ENCODE results near the gene KRT32.
"Not testable (repeated sequence)": the region's sequence is repeated elsewhere in the genome, so short reads cannot be mapped to it uniquely, and the experiment has no call there.

KRT32 gene

GRCh38 chr17:41463746-41464145 lies 3.4 kb downstream of the KRT32 start:
- no peak for DNase-seq

DNA sequence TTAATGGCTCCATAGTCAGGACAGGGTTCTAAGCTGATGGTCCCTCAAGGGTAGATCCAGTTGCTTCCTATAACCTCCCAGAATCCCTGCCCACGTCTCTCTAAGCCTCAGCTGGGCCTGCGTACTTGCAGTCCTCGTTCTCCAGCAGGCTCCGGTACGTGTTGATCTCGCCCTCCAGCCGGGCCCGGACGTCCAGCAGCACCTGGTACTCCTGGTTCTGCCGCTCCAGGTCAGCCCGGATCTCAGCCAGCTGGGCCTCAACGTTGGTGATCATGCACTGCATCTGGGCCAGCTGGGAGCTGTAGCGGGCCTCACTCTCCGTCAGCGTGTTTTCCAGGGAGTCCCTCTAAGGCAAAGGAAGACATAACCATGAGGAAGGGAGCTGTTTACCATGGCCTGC lies 4.5 kb downstream of the KRT32 start:
- DNase-seq, result no peak

GRCh38 chr17:41457676-41458075 lies 9.5 kb downstream of the KRT32 start:
- DNase-seq, result no peak

DNA sequence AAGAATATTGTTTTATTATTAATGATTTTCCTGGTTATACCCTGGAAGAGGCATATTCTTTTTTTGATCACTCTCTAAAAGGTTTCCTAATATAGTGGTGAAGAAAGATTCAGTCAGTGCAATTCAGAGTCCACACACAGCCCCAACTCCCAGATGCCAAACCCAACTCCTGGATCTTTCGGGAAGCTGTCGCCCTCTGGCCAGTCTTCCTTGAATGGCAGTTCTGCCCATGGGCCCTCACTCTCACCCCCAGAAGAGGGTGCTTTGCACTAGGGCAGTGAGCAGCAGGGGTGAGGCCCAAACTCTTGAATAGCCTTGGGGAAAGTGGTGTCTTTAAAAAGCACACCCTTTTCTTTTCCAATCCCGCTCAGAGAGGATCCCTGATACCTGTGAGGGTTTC lies 11.0 kb downstream of the KRT32 start:
- no peak for DNase-seq

DNA sequence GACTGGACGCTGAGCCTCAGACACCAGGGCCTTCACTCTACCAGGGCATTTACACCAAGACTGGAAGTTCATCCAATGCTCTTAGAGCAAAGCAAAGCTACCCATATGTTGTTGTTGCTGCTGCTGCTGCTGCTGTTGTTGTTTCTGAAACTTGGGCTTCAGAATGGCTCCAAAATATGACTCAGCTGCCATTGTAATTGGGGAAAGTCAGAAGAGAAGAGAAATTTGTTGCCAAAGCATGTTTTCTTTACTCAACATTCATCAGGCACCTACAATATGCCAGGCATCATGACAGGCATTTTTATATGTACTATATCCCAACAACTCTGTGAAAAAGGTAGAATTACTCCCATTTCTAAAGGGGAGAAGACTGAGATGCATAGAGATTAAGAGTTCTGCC lies 11.9 kb downstream of the KRT32 start:
- no peak for DNase-seq

GRCh38 chr17:41453066-41453465 lies 14.1 kb downstream of the KRT32 start:
- no peak for DNase-seq

DNA sequence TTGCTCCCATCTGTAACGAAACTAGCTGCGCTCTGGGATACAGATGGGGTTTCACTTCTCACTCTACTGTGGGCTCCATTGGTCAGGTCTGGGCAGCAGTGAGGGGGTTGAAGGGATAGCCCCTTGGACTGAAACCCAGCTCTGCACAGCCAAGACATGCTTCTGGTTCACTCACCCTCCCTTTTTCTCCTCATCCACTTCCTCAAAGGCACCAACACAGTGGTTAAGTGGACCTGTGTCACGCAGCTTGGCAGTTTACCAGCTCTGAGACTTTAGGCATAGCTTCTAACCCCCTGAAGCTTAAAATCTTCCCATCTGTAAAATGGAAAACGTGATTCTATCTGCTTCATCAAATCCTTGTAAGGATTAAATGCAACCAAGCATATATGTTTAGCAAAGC lies 14.9 kb downstream of the KRT32 start:
- no peak for DNase-seq

DNA sequence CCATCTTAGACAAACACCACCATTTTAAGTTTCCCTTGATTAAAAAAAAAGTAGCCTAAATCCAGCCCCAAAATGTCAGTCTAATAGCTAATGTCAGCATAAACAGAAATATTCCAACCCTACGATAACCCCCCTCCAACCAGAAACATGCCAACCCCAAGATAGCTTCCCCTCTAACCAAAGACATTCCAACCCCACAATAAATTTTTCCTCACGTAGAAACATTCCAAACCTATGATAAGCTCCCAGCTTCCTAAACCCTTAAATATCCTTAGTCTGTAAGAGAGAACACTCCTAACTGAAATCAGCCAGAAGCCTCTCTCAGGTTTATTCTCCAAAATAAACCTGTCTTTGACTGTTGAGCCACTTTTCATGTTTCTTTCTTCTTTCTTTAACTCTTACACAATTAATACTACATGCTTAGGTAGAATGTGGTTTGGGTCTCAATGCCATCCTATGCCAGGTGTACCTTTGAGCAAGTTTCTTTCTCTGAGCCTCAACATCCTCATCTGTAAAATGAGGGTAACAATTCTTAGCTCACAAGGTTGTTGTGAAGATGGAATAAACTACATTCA lies 15.9 kb downstream of the KRT32 start:
- DNase-seq, result peak; percentile 89

- DNase-seq, result no peak
Observed at GRCh38 chr17:41449008-41449407, 18.2 kb downstream of the KRT32 start.

- no peak for DNase-seq
Observed at GRCh38 chr17:41448506-41448905, 18.7 kb downstream of the KRT32 start.

- DNase-seq, result peak; percentile 91
Observed at GRCh38 chr17:41446806-41447205, 20.4 kb downstream of the KRT32 start.

DNA sequence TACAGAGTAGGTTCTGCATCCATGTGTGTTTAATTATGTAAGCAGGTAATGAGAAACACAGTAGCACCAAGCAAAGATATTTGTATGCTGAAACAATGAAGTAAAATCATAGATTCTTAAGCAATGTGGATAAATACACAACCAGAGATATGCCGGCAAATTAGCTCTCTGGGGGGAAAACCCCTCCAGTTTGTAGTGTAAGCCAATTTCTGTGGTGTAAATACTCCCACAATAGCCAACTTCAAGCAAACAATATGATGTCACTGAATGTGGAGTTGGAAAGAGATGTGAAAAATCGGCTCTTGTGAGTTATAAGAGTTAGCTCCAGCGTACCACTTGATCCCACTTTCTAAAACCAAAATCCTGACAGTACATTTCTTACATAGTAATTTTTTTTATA lies 22.5 kb downstream of the KRT32 start:
- DNase-seq, result no peak

DNA sequence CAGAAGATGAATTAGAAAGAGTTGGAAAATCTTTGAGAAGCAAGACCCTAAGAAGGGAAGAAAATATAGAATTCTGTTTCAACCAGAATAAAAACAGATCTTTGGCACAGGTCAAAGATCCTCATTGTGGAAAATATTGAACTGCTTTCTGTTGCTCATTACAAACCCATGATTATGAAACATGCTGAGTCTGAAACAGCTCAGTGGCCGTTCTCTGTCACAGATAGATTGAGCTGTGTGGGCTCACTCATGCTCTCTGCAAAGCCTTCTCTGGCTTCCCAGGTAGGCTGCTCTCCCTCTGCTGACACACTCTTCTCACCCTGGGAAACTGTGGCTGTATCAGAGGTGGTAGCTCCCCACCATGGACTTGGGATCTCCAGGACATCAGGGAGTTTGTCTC lies 23.0 kb downstream of the KRT32 start:
- DNase-seq, result no peak

GRCh38 chr17:41442739-41443138 lies 24.4 kb downstream of the KRT32 start:
- DNase-seq, result peak; percentile 26

DNA sequence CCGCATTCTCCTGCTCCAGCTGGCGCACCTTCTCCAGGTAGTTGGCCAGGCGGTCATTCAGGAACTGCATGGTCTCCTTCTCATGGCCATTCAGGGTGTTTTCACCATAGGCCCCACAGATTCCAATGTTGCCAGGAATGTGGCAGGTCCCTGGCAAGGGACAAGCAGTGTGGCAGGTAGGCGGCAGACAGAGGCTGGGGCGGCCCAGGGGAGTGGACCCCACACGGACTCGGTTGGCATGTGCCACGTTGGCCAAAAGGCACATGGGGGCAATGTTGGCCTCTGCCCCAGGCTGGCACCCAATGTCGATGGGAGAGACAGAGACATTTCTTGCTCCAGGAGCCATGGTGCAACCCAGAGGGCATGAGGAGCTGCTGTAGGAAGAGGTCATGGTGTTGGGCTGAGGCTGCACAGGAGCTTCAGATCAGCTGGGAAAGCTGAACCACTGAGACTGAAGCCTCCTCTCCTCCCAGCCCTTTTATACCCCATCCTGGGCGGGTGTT lies 26.6 kb downstream of the KRT32 start, which contains the start of gene KRT38:
KRT38 (minus strand) TSS at position 453 of the 503 bp plus-strand sequence; CDS start at position 391, 62 bp downstream.
- no peak for DNase-seq

DNA sequence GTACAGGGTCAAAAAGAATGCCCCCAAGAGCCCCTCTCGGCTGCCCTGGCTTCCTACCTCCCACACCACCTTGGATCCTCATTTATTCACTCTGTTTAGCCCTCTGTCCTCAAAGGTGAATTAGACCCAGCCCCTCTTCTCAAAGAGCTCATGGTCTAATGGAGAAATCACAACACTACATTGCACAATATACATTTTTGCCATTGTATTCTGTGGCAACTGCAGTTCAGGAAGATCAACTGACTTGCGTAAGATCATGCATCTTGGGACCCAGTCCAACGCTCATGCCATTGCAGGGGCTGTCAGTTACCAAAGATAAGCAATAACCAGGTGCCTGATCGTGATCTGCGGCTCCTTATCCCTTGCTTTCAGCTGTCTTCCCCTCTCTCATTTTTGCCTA lies 27.8 kb downstream of the KRT32 start:
- peak; percentile 60 for DNase-seq

- no peak for DNase-seq
Observed at GRCh38 chr17:41437769-41438168, 29.4 kb downstream of the KRT32 start.

- DNase-seq, result no peak
Observed at GRCh38 chr17:41437254-41437653, 29.9 kb downstream of the KRT32 start.

GRCh38 chr17:41434415-41434814 lies 32.8 kb downstream of the KRT32 start:
- no peak for DNase-seq

- DNase-seq, result no peak
Observed at GRCh38 chr17:41434005-41434404, 33.2 kb downstream of the KRT32 start.

DNA sequence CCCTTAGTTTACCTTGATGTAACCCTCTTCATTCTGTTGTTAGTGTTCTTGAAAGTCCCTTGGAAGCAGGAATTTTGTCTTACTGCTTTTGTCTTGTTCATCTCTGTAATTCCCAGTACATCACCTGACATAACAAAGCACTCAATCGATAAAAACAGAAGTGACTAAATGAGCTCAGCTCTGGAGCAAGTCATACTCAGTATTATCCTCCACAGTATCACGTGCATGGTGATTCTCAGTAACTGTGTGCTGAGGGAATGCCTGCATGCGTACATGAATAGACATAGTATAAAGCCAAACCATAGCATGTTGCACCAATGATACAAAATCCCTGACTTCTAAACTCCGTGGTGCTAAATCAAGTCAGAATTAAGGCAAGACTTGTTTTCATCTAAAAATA lies 33.6 kb downstream of the KRT32 start:
- DNase-seq, result no peak

DNA sequence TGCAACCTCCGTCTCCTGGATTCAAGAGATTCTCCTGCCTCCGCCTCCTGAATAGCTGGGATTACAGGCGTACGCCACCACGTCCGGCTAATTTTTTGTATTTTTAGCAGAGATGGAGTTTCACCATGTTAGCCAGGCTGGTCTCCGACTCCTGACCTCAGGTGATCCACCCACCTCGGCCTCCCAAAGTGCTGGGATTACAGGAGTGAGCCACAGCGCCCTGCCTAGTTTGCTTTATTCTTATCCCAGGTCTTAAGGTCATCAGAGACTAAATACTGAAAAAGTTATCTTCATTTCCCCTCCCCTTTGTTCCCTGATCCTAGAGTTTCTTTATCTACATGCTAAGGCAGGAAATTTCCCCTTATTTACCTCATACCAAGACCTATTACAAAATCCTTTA lies 36.8 kb downstream of the KRT32 start:
- not testable (repeated sequence) for DNase-seq

DNA sequence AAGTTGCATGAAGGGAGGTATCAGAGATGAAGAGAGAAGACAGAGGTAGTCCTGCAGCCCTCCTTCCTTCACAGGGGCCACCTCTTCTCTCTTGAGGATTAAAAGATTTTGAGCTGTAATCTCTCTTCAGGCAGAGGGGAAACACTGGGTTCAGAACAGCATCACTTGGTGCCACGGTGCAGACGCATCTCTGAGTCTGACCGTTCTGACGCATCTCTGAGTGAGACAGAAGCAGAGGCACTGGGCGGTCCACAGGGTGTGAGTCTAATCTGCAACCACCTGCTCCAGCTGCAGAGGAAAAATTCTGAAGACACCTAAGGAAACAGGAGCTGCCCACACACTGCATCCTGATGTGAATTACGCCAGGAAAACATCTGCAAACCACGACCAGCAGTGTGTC lies 37.5 kb downstream of the KRT32 start:
- no peak for DNase-seq

DNA sequence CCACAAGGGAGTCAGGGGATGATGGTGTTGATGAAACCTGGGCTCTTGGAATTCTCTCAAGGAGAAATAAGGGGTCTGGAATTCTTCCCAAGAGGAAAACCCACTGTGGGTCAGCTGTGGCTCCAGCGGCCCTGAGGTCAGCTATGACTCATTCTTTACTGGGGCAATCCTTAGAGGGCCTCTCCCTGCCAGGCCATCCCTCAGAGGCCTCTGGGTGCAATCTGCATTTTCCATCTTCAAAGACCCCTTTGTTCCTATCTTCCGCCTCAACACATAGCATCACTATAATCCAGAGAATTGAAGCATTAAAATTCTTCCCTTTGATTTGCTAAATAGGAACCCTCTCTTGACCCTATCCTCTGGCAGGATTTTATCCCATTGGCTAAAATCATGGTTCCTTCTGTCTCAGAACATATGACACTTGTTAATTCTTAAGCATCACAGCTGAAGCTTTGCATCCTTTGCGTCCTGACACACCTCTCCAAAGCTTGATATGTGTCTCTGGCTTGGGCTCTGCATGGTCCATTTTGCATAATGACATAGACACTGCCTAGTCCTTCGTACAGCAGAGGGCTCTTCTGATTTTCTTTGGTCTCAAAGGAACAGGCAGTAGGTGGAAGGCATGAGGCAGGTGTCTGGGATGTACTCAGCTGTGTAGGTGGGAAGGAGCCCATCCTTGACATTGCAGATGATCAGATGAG lies 38.4 kb downstream of the KRT32 start:
- peak; percentile 32 for DNase-seq
